SK-N-SH (cell line): ENCODE measurements around the gene PTPN20.

ENCODE experiments used
- EZH2phosphoT487 ChIP-seq: fragments of 200-600 bp; sonication (generic); IDR thresholded peaks from 2 replicates; pipeline ENCODE4 v1.6.1; 2017; ENCODE audit warnings: low read depth, mixed run types, mild to moderate bottlenecking, antibody characterized with exemption, moderate library complexity, borderline replicate concordance
- MEF2A ChIP-seq: IDR thresholded peaks from 2 replicates; pipeline ENCODE4 v1.4.0; 2012; ENCODE audit warnings: low read depth, borderline replicate concordance
- POLR2AphosphoS5 ChIP-seq: IDR thresholded peaks from 2 replicates; pipeline ENCODE4 v1.6.1; 2012; ENCODE audit warnings: low read depth, low read length
- RFX5 ChIP-seq: IDR thresholded peaks from 2 replicates; pipeline ENCODE4 v1.6.1; 2012; ENCODE audit warnings: mild to moderate bottlenecking, improper control_type of control experiment, low read length
- TF ChIP-seq, protein P1 (sequence below): IDR thresholded peaks from 2 replicates; pipeline ENCODE4 v1.6.1; 2012; ENCODE audit warnings: mild to moderate bottlenecking, low read depth, low read length, moderate library complexity
- TF ChIP-seq, protein P2 (sequence below): fragments of 200-600 bp; sonication (generic); IDR thresholded peaks from 2 replicates; pipeline ENCODE4 v1.6.1; 2017; ENCODE audit warnings: antibody characterized with exemption, mild to moderate bottlenecking, moderate library complexity
- TF ChIP-seq, protein P3 (sequence below): IDR thresholded peaks from 2 replicates; pipeline ENCODE4 v1.4.0; 2012; ENCODE audit warnings: low read depth

DNA sequence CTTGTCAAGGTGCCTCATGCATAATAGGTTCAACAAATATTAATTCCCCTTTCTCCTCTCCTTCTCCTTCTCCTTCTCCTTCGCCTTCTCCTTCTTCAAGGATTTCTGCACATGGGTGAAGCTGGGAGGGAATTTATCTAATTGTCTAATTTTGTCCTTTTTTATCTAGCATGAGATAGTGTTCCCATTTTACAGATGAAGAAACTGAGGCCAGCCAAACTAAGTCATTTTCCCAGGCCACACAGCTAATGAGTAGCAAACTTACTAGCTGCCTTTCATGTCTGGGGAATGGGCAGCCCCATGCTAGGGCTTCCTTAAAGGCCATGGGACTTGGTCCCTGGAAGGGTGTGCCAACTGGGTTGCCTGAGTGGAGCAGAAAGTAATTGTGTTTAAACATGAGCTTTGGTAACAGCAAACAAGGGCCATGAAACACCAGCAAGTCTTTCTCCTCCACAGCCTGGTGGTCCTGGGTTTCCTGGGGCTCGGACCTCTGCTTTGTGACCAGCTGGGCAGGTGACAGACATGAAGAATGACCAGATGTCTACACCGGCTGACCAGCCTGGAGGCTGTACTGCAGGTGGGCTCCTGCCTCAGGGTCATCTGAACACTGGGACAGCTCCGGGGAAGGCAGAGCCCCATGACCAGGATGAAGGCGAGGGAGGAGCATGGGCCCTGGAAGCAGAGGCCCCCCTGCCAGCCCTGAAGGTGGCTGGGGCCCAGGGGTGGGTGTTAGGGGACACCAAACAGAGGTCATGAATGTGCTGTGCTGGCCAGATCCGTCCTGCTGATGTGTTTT is 138.0 kb downstream of the PTPN20 start:
- no peak for TF ChIP-seq MEF2A
- TF ChIP-seq, protein P1, sequence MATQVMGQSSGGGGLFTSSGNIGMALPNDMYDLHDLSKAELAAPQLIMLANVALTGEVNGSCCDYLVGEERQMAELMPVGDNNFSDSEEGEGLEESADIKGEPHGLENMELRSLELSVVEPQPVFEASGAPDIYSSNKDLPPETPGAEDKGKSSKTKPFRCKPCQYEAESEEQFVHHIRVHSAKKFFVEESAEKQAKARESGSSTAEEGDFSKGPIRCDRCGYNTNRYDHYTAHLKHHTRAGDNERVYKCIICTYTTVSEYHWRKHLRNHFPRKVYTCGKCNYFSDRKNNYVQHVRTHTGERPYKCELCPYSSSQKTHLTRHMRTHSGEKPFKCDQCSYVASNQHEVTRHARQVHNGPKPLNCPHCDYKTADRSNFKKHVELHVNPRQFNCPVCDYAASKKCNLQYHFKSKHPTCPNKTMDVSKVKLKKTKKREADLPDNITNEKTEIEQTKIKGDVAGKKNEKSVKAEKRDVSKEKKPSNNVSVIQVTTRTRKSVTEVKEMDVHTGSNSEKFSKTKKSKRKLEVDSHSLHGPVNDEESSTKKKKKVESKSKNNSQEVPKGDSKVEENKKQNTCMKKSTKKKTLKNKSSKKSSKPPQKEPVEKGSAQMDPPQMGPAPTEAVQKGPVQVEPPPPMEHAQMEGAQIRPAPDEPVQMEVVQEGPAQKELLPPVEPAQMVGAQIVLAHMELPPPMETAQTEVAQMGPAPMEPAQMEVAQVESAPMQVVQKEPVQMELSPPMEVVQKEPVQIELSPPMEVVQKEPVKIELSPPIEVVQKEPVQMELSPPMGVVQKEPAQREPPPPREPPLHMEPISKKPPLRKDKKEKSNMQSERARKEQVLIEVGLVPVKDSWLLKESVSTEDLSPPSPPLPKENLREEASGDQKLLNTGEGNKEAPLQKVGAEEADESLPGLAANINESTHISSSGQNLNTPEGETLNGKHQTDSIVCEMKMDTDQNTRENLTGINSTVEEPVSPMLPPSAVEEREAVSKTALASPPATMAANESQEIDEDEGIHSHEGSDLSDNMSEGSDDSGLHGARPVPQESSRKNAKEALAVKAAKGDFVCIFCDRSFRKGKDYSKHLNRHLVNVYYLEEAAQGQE: no peak
- TF ChIP-seq, protein P2, sequence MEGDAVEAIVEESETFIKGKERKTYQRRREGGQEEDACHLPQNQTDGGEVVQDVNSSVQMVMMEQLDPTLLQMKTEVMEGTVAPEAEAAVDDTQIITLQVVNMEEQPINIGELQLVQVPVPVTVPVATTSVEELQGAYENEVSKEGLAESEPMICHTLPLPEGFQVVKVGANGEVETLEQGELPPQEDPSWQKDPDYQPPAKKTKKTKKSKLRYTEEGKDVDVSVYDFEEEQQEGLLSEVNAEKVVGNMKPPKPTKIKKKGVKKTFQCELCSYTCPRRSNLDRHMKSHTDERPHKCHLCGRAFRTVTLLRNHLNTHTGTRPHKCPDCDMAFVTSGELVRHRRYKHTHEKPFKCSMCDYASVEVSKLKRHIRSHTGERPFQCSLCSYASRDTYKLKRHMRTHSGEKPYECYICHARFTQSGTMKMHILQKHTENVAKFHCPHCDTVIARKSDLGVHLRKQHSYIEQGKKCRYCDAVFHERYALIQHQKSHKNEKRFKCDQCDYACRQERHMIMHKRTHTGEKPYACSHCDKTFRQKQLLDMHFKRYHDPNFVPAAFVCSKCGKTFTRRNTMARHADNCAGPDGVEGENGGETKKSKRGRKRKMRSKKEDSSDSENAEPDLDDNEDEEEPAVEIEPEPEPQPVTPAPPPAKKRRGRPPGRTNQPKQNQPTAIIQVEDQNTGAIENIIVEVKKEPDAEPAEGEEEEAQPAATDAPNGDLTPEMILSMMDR: no peak
- TF ChIP-seq, protein P3, sequence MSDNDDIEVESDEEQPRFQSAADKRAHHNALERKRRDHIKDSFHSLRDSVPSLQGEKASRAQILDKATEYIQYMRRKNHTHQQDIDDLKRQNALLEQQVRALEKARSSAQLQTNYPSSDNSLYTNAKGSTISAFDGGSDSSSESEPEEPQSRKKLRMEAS: no peak
- TF ChIP-seq EZH2phosphoT487: no peak
- TF ChIP-seq POLR2AphosphoS5: no peak
- TF ChIP-seq RFX5: no peak
